OCI-LY3 (cell line): ENCODE results near the gene ACOT9.

Source experiments
- CTCF ChIP-seq: fragments of 200-600, 300-600 bp; sonication (generic); IDR thresholded peaks from 2 replicates; pipeline ENCODE4 v1.5.1; 2014; ENCODE audit warnings: antibody characterized with exemption, low read length, low read depth
- EZH2phosphoT487 ChIP-seq: fragments of 200-600 bp; shearing (Covaris generic); IDR thresholded peaks from 2 replicates; pipeline ENCODE4 v1.6.1; 2018; ENCODE audit warnings: antibody characterized with exemption, mixed run types, low read depth

DNA sequence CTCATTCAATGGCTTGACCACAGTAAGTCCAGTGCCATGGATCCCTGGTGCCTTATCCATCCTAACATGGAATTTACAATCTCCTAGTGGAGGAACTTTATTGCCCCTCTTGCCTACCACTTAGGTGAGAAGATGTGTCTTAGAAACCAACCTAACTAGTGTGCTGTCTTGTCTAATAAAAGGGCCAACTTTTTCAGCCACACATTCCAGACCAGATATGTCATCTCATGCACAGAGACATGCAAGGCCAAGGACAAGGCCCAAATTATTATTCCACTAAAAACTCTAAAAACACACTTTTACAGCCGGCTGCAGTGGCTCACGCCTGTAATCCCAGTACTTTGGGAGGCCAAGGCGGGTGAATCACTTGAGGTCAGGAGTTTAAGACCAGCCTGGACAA is 86.4 kb downstream of the ACOT9 start:
- TF ChIP-seq CTCF: no peak
- TF ChIP-seq EZH2phosphoT487: no peak
